Colonic mucosa (tissue), 4 donors: Measurements from ENCODE around the gene LRRC63. TPM values are rescaled to one million over a fixed set of nuclear protein-coding genes. Genes with fewer than 3 reads are reported as not detected.

Experiments used
- DNase-seq: peaks from one replicate; pipeline ENCODE4 v3.0.0-alpha.2; 2020
- H3K27ac ChIP-seq: fragments of 200-600 bp; one replicate; pipeline ENCODE4 v1.8.0; 2021
- H3K27me3 ChIP-seq: fragments of 200-600 bp; one replicate; pipeline ENCODE4 v1.8.0; 2021
- H3K36me3 ChIP-seq: fragments of 200-600 bp; one replicate; pipeline ENCODE4 v1.8.0; 2021
- H3K4me1 ChIP-seq: fragments of 200-600 bp; one replicate; pipeline ENCODE4 v1.8.0; 2021; ENCODE audit warnings: mild to moderate bottlenecking
- H3K4me3 ChIP-seq: fragments of 200-600 bp; one replicate; pipeline ENCODE4 v1.8.0; 2021
- H3K9ac ChIP-seq, 2 donors: one replicate each; pipeline ENCODE4 v1.7.0; 2013; ENCODE audit warnings: control low read depth in 2 of 2, low read depth in 2 of 2, low read length in 2 of 2
- H3K9me3 ChIP-seq: fragments of 200-600 bp; one replicate; pipeline ENCODE4 v1.8.0; 2021
- intact Hi-C: fragments of 100-400 bp; cut with DNase I; formaldehyde crosslinking; loops from one replicate; pipeline ENCODE4 v1.14.1; 2022
- total RNA-seq, 2 donors: library from RNA; stranded (reverse); fragmentation: NEBNext Ultra II Directional in 1 of 2; extraction: Animal tissue kit (Norgen Biotek cat#: 25700) in 1 of 2; gene quantifications; one replicate each; pipeline ENCODE4 v1.2.1, GENCODE V29; 2021
- TF ChIP-seq, protein P1 (sequence below): fragments of 200-600 bp; IDR thresholded peaks from one replicate; pipeline ENCODE4 v1.8.0; 2022; ENCODE audit warnings: antibody characterized with exemption, mild to moderate bottlenecking
- donor health status: healthy.
- donor health status: DM: no; HTN: no; CAD: no.
- donor health status: DM: no; HTN: no; CAD: no.

Gene LRRC63
- total RNA-seq, 2 donors from 2014 or later: not detected

DNA sequence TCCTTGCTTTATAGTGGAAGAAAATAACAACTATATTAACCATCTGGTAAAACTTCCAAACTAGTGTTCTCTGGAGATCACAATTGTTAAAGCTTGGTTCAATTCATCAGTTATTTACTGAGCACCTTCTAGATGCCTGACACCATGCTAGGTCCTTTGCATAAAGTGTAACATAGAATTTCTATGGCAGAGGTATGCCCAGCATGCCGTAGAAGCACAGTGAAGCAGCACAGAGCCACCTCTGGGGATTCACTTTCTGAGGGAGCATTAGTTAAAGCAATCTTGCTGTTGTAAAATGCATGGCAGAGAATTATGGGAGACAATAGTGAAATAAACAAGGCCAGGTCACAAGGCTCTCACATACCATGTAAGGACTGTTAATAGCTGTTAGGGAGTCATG, 75.2 kb downstream of the LRRC63 start:
- intact Hi-C loops: no loop called here
- H3K36me3 ChIP-seq: no peaks in the 10 kb centered on the region
- H3K4me3 ChIP-seq: no peak overlapping the region
- no peak for DNase-seq
- TF ChIP-seq, protein P1, sequence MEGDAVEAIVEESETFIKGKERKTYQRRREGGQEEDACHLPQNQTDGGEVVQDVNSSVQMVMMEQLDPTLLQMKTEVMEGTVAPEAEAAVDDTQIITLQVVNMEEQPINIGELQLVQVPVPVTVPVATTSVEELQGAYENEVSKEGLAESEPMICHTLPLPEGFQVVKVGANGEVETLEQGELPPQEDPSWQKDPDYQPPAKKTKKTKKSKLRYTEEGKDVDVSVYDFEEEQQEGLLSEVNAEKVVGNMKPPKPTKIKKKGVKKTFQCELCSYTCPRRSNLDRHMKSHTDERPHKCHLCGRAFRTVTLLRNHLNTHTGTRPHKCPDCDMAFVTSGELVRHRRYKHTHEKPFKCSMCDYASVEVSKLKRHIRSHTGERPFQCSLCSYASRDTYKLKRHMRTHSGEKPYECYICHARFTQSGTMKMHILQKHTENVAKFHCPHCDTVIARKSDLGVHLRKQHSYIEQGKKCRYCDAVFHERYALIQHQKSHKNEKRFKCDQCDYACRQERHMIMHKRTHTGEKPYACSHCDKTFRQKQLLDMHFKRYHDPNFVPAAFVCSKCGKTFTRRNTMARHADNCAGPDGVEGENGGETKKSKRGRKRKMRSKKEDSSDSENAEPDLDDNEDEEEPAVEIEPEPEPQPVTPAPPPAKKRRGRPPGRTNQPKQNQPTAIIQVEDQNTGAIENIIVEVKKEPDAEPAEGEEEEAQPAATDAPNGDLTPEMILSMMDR: no peak
- no peak overlapping the region for H3K27ac ChIP-seq
- no peak overlapping the region for H3K9ac ChIP-seq
- H3K4me1 ChIP-seq: no peaks in the 10 kb centered on the region
- H3K9me3 ChIP-seq: no peaks in the 10 kb centered on the region
- no peaks in the 10 kb centered on the region for H3K27me3 ChIP-seq

DNA sequence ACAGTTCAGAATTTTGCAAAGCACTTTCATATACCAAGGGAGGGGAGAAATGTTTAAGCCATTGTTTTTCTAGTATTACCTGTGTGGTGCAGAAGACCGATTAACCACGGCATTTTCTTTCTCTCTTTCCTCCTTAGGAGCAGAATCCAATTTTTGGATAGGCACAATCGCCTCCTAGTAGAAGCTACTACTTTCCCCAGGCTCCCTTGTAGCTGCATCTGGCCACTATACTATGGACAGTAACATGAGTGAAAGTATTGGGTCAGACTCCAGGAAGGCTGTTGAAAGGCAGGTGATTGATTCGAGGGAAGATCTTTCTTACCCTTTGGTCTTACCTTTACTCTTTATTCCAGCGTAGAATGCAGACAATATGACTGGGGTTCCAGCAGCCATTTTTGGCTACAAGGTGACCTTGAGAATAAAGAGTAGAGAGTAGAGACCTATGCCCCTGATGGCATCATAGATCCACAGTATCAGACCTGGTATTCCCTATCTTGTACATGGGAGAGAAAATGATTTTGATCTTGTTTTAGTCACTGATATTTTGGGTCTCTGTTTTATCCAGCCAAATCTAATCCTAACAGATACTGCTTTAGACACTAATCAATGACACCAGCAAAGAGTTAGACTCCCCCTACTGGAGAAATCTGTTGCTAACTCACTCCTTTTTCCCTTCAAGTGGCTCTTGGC, 77.0 kb downstream of the LRRC63 start:
- H3K4me3 ChIP-seq: no peak overlapping the region
- H3K36me3 ChIP-seq: no peaks in the 10 kb centered on the region
- H3K4me1 ChIP-seq: no peaks in the 10 kb centered on the region
- TF ChIP-seq, protein P1: peak; percentile 45
- no peaks in the 10 kb centered on the region for H3K9me3 ChIP-seq
- intact Hi-C loops: no loop called here
- H3K27ac ChIP-seq: no peak overlapping the region
- no peak for DNase-seq
- no peaks in the 10 kb centered on the region for H3K27me3 ChIP-seq
- H3K9ac ChIP-seq: no peak overlapping the region

DNA sequence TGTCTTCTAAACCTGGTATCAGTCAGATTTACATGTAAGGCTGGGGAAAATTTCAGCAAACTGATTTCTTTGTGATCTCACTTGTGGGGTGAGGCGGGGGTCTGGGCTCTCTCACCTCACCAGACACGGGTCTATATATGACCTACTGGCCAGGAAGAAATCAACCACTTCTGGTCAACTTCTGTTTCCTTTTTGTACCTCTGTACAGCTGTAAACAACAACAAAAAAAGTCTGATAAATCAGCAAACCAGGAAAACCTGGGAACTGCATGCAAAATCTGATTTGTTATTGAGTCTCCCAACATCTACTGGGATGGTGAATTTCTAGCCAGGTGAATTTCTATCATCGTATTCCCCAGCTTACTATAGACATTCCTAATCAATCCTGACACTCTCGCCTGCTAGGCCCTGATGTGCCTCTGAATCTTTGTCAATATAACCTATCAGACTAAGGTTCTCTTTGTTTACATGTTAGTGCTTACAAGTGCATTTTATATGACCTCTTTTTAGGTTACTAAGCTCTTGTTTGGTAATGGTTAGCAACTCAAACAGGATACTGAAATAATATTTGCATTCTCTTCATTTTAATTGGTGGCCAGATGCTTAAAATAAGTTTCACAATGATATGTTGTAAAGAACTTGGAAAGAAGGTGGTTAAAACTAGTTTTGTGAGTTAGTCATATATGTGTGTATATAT, 77.7 kb downstream of the LRRC63 start:
- no peak overlapping the region for H3K27ac ChIP-seq
- TF ChIP-seq, protein P1: no peak
- H3K9ac ChIP-seq: no peak overlapping the region
- no peak overlapping the region for H3K4me3 ChIP-seq
- H3K9me3 ChIP-seq: no peaks in the 10 kb centered on the region
- no peaks in the 10 kb centered on the region for H3K36me3 ChIP-seq
- DNase-seq: no peak
- intact Hi-C loops: no loop called here
- no peaks in the 10 kb centered on the region for H3K4me1 ChIP-seq
- no peaks in the 10 kb centered on the region for H3K27me3 ChIP-seq

DNA sequence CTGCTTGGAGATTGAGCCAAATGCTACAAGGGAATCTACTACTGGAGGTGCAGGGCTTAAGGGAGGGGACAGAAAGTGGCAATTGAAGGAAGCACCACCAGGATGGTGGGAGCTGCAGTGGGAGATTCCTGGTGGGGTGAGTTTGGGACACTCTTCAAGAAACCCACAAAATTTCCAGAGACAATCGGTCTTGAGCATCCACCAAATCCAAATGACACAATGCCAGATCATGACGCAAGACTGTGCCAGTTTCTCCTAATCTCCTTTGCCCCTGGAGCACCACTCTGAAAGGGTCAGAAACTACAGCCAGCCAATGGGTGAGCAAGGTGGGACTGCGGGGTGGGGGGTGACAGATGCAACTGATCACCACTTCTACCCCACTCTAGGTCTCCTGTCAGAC, 78.7 kb downstream of the LRRC63 start:
- no peak overlapping the region for H3K9ac ChIP-seq
- H3K9me3 ChIP-seq: no peaks in the 10 kb centered on the region
- no peak overlapping the region for H3K27ac ChIP-seq
- H3K4me3 ChIP-seq: no peak overlapping the region
- intact Hi-C loops: no loop called here
- TF ChIP-seq, protein P1: no peak
- no peak for DNase-seq
- no peaks in the 10 kb centered on the region for H3K27me3 ChIP-seq
- no peaks in the 10 kb centered on the region for H3K36me3 ChIP-seq
- H3K4me1 ChIP-seq: no peaks in the 10 kb centered on the region

DNA sequence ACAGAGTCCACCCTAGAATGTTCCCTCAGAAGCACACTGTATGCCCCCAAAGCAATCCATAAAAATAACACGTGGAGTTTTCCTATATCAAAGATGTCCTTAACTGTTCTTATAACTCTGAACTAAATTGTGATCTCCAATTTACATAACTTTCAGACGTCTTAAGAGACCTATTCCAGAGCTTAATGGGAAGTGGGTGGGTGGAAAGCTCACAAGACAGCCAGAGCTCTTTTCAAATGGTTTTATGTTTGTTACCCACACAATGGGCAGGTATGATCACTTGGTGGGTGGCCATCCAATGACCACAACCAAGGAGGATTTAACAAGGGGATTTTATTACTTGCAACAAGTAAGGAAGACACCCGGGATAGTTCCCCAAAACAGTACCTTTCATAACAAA, 81.7 kb downstream of the LRRC63 start:
- H3K27ac ChIP-seq: no peak overlapping the region
- H3K36me3 ChIP-seq: no peaks in the 10 kb centered on the region
- DNase-seq: no peak
- intact Hi-C loops: no loop called here
- H3K9me3 ChIP-seq: no peaks in the 10 kb centered on the region
- H3K27me3 ChIP-seq: no peaks in the 10 kb centered on the region
- no peak overlapping the region for H3K4me3 ChIP-seq
- no peak overlapping the region for H3K9ac ChIP-seq
- H3K4me1 ChIP-seq: no peaks in the 10 kb centered on the region
- TF ChIP-seq, protein P1: no peak
